GM12878 (cell line): ENCODE results near the gene LRCH2. TPM values are rescaled to one million over a fixed set of nuclear protein-coding genes. Genes with fewer than 3 reads are reported as not detected.

Experiments used
- ATAC-seq: fragments of 200-7000 bp; cut with Tn5 transposase; 3 replicates; pipeline ENCODE4 v1.9.1; 2020; ENCODE audit warnings: mild to moderate bottlenecking, moderate library complexity
- BruUV-seq: library from RNA; stranded (reverse); fragments of 400-500 nt; replicated peaks from 2 replicates; lab custom pipeline; 2021; lab: Mats Ljungman, UMichigan
- CTCF ChIA-PET: fragments of 300-600 bp; sonication (Branson Sonifier 250); formaldehyde crosslinking; extraction: SDS; loops from one replicate; lab custom pipeline; 2021; ENCODE audit warnings: inconsistent platforms; lab: Yijun Ruan, JAX
- POLR2A ChIA-PET: fragments of 350-600 bp; formaldehyde crosslinking; extraction: SDS; loops from one replicate; lab custom pipeline; 2021; ENCODE audit warnings: inconsistent platforms; lab: Charles Lee
- RAD21 ChIA-PET: fragments of 300-600 bp; sonication (Branson Sonifier 250); formaldehyde crosslinking; loops from one replicate; lab custom pipeline; 2023; ENCODE audit warnings: antibody characterized with exemption; ENCODE audit not compliant: unreplicated experiment; lab: Charles Lee
- SMC1A ChIA-PET: fragments of 300-600 bp; sonication (Branson Sonifier 250); formaldehyde crosslinking; loops from one replicate; lab custom pipeline; 2023; ENCODE audit not compliant: unreplicated experiment, uncharacterized antibody; lab: Charles Lee
- DNase-seq: peaks from one replicate; pipeline ENCODE4 v3.0.0-alpha.2; 2011; ENCODE audit warnings: low read depth, low spot score
- FAIRE-seq: peaks from 3 replicates; lab custom pipeline; 2011; peaks lifted over from hg19 to GRCh38; lab: Jason Lieb, UNC
- H2AFZ ChIP-seq: 2 replicates; pipeline ENCODE4 v1.6.0; 2011; ENCODE audit warnings: low read depth, low read length, control low read depth; ENCODE audit not compliant: control insufficient read depth
- H3K27ac ChIP-seq: 2 replicates; pipeline ENCODE4 v1.5.1; 2011; ENCODE audit warnings: control low read depth; ENCODE audit not compliant: control insufficient read depth, insufficient read depth
- H3K27me3 ChIP-seq, 2 experiments: replicated peaks in 1 of 2; 2 replicates each; pipeline versions ENCODE4 v1.6.0 to v1.6.1; 2011; ENCODE audit warnings: low read length in 1 of 2; ENCODE audit not compliant: control insufficient read depth in 2 of 2, insufficient read depth in 2 of 2
- H3K36me3 ChIP-seq, 2 experiments: 2 replicates each; pipeline ENCODE4 v1.5.1; 2011; ENCODE audit warnings: low read length in 1 of 2; ENCODE audit not compliant: control insufficient read depth in 2 of 2, insufficient read depth in 2 of 2
- H3K4me1 ChIP-seq: 2 replicates; pipeline ENCODE4 v1.6.1; 2011; ENCODE audit warnings: mild to moderate bottlenecking, low read length, moderate library complexity, mixed read lengths; ENCODE audit not compliant: control insufficient read depth, insufficient read depth
- H3K4me2 ChIP-seq: 2 replicates; pipeline ENCODE4 v1.6.0; 2011; ENCODE audit warnings: control low read depth; ENCODE audit not compliant: control insufficient read depth, insufficient read depth
- H3K4me3 ChIP-seq: fragments of 200-600 bp; sonication (generic); 2 replicates; pipeline ENCODE4 v1.5.1; 2016
- H3K79me2 ChIP-seq: 2 replicates; pipeline ENCODE4 v1.6.0; 2011; ENCODE audit warnings: low read length; ENCODE audit not compliant: control insufficient read depth, insufficient read depth
- H3K9ac ChIP-seq: 2 replicates; pipeline ENCODE4 v1.8.0; 2011; ENCODE audit warnings: low read length, control low read depth, mixed read lengths; ENCODE audit not compliant: control insufficient read depth, insufficient read depth
- H3K9me3 ChIP-seq: replicated peaks from 3 replicates; pipeline ENCODE4 v1.5.1; 2011; ENCODE audit warnings: mild to moderate bottlenecking, low read length; ENCODE audit not compliant: control insufficient read depth, insufficient read depth
- H4K20me1 ChIP-seq: 2 replicates; pipeline ENCODE4 v1.6.0; 2011; ENCODE audit not compliant: control insufficient read depth, insufficient read depth
- ASH2L ChIP-seq: fragments of 300-600, 200-600 bp; sonication (generic); IDR thresholded peaks from 2 replicates; pipeline ENCODE4 v1.6.1; 2017; ENCODE audit warnings: low read depth, mild to moderate bottlenecking, borderline replicate concordance
- CBFB ChIP-seq: IDR thresholded peaks from 2 replicates; pipeline ENCODE4 v1.6.1; 2016; ENCODE audit warnings: antibody characterized with exemption, low read depth
- JUND ChIP-seq: IDR thresholded peaks from 2 replicates; pipeline ENCODE4 v1.6.1; 2012; ENCODE audit warnings: low read depth, mild to moderate bottlenecking, low read length, improper control_type of control experiment, moderate library complexity
- KAT2A ChIP-seq: conservative IDR thresholded peaks from 2 replicates; pipeline ENCODE4 v1.6.1; 2011; ENCODE audit warnings: low read depth, low read length; ENCODE audit not compliant: control insufficient read depth
- MEF2B ChIP-seq: fragments of 450-650 bp; IDR thresholded peaks from 2 replicates; pipeline ENCODE4 v1.6.1; 2018; ENCODE audit warnings: mild to moderate bottlenecking, moderate library complexity; ENCODE audit not compliant: partially characterized antibody, poor library complexity, severe bottlenecking
- REST ChIP-seq: IDR thresholded peaks from 2 replicates; pipeline ENCODE4 v1.6.1; 2012; ENCODE audit warnings: mild to moderate bottlenecking, low read depth, low read length
- RUNX3 ChIP-seq: IDR thresholded peaks from 2 replicates; pipeline ENCODE4 v1.6.1; 2012; ENCODE audit warnings: low read length, inconsistent platforms
- WGBS: methylation state at CpG from one replicate; pipeline ENCODE4 v1.1.6; 2016; ENCODE audit warnings: low lambda C conversion rate; ENCODE audit not compliant: insufficient replicate concordance, insufficient coverage; ENCODE audit errors: missing lambda C conversion rate; 5-methylcytosine and 5-hydroxymethylcytosine counted together
- in situ Hi-C: fragments of 300-500 bp; cut with MboI; formaldehyde crosslinking; loops from 9 replicates; pipeline ENCODE4 v1.14.3; 2018; ENCODE audit warnings: mixed read lengths
- intact Hi-C: fragments of 100-400 bp; cut with micrococcal nuclease; formaldehyde crosslinking; loops from one replicate; pipeline ENCODE4 v1.14.2; 2022; ENCODE audit not compliant: unreplicated experiment
- polyA plus RNA-seq, 11 experiments: library from polyadenylated mRNA; depleted of rRNA in 4 of 11; unstranded in 6 of 11; stranded (reverse) in 5 of 11; fragments of >200 nt; fragmentation: Nextera tagmentation in 4 of 11; fragmentation: Illumina TruSeq in 1 of 11; extraction: Ambion mirVana in 4 of 11; extraction: Trizol in 1 of 11; gene quantifications; 1 replicate in 1 of 11; 2 replicates in 10 of 11; pipeline versions ENCODE4 v1.2.1 to v1.2.3, GENCODE V29; 2011 to 2016; ENCODE audit warnings: inconsistent platforms in 2 of 11, missing spikeins in 2 of 11, low read depth in 1 of 11
- total RNA-seq, 4 experiments: library from RNA; depleted of rRNA in 3 of 4; stranded (reverse); fragments of >200 nt in 3 of 4; fragmentation: Illumina TruSeq in 1 of 4; extraction: Trizol in 1 of 4; gene quantifications; 2 replicates each; pipeline versions ENCODE4 v1.2.1 to v1.2.3, GENCODE V29; 2013 to 2021
- TF ChIP-seq, protein P1 (sequence below): IDR thresholded peaks from 2 replicates; pipeline ENCODE4 v1.6.1; 2012; ENCODE audit warnings: low read depth, low read length, improper control_type of control experiment

Gene LRCH2
- total and polyA plus RNA-seq, 10 of the 15 experiments (the other 5 are each of a cell fraction or from before 2014, with no cell fraction given), result 0.01 to 0.10 (median 0.03) TPM; not detected in 7

DNA sequence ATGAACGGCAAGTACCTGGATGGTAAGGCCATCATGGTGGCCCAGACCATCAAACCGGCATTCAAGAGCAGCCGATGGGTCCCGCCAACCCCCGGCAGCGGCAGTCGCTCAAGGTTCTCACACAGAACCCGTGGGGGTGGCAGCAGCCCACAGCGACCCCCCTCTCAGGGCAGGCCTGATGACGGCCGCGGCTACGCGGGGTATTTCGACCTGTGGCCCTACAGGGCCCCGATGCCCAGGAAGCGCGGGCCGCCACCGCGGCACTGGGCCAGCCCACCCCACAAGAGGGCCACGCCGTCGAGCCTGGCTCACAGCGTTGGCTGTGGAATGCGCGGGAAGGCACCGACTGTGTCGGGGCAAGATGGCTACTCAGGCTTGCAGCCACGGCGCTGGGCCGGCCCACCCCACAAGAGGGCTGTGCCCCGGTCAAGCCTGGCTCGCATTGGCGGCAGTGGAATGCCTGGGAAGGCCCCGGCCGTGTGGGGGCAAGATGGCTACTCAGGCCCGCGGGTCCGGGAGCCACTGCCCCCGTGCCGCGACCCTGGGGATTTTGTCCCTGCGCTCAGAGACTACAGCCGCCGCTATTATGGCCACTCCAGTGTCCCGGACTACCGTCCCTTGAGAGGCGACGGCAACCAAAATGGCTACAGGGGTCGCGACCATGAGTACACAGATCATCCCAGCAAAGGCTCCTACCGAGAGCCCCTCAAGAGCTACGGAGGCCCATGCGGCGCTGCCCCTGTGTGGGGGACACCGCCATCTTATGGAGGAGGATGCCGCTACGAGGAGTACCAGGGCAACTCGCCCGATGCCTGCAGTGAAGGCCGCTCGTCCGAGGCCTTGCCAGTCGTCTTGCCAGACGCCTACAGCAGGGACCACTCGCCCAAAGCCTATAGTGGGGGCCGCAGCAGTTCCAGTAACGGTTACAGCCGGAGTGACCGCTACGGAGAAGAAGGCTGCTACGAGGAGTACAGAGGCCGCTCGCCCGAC is 44.0 kb downstream of the LRCH2 start:
- Histone ChIP-seq H3K79me2 (no peaks in the 10 kb centered on the region), H3K36me3 (no peaks in the 10 kb centered on the region), H3K9me3 (no peaks in the 10 kb centered on the region; the same call in 2 of the 3 replicates), H3K9ac (no peak overlapping the region), H3K4me2 (no peak overlapping the region), H3K4me3 (no peak overlapping the region), H3K27ac (no peak overlapping the region), H4K20me1 (no peaks in the 10 kb centered on the region), H3K4me1 (no peaks in the 10 kb centered on the region), H3K27me3 (no peaks in the 10 kb centered on the region), H2AFZ (no peak overlapping the region)
- DNase-seq, result no peak
- FAIRE-seq, result no peak
- WGBS, result 84% methylated on average over 70 of the region's 76 CpGs
- no peak for ATAC-seq
- no TSS peak for BruUV-seq
- in situ Hi-C loops (no loop called here), intact Hi-C loops (no loop called here)
- TF ChIP-seq, protein P1, sequence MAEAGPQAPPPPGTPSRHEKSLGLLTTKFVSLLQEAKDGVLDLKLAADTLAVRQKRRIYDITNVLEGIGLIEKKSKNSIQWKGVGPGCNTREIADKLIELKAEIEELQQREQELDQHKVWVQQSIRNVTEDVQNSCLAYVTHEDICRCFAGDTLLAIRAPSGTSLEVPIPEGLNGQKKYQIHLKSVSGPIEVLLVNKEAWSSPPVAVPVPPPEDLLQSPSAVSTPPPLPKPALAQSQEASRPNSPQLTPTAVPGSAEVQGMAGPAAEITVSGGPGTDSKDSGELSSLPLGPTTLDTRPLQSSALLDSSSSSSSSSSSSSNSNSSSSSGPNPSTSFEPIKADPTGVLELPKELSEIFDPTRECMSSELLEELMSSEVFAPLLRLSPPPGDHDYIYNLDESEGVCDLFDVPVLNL, result no peak
- TF ChIP-seq CBFB, result no peak
- ChIA-PET POLR2A (no interaction called here), CTCF (no interaction called here), SMC1A (no interaction called here), RAD21 (no interaction called here)

GRCh38 chrX:115189110-115189509 is 44.8 kb downstream of the LRCH2 start, which contains the start of gene RBMXL3:
RBMXL3 (plus strand) TSS chrX:115189410; CDS start chrX:115189442, 32 bp downstream.
- RAD21 ChIA-PET, result no interaction called here
- Histone ChIP-seq H4K20me1 (no peaks in the 10 kb centered on the region), H3K4me2 (no peak within 1 kb of the TSS), H3K79me2 (no peaks in the 10 kb centered on the region), H3K4me3 (no peak within 1 kb of the TSS), H3K4me1 (no peaks in the 10 kb centered on the region), H3K9ac (no peak within 1 kb of the TSS), H3K27me3 (no peaks in the 10 kb centered on the region), H3K9me3 (no peaks in the 10 kb centered on the region; the same call in 2 of the 3 replicates), H3K27ac (no peak within 1 kb of the TSS), H2AFZ (no peak within 1 kb of the TSS), H3K36me3 (no peaks in the 10 kb centered on the region)
- WGBS, result 88% methylated on average over 14 of the region's 16 CpGs
- TF ChIP-seq JUND (no peak), ASH2L (no peak), MEF2B (no peak), RUNX3 (no peak), KAT2A (no peak), REST (no peak)
- TF ChIP-seq, protein P1, result no peak
- no TSS peak for BruUV-seq
- in situ Hi-C loops (no loop called here), intact Hi-C loops (no loop called here)
- DNase-seq (no peak), FAIRE-seq (no peak), ATAC-seq (no peak)
- SMC1A ChIA-PET, result no interaction called here
- CTCF ChIA-PET, result no interaction called here
- POLR2A ChIA-PET, result no interaction called here
